Activated CD4-positive, alpha-beta T cell treated with anti-CD3 and anti-CD28 coated beads, Interleukin-2, amount 10 ng/mL, durations not matched to agents 7 days and 5 days (primary cell): ENCODE results near the gene BRCA2. TPM values are rescaled to one million over a fixed set of nuclear protein-coding genes. Genes with fewer than 3 reads are reported as not detected.

Experiments used
- CTCF ChIA-PET: fragments of 350-600 bp; sonication (Branson Sonifier 250); formaldehyde crosslinking; loops from one replicate; lab custom pipeline; 2021; ENCODE audit warnings: antibody characterized with exemption; lab: Charles Lee
- POLR2A ChIA-PET: fragments of 350-600 bp; sonication (Branson Sonifier 250); formaldehyde crosslinking; loops from one replicate; lab custom pipeline; 2021; ENCODE audit warnings: antibody characterized with exemption; lab: Charles Lee
- DNase-seq: peaks from one replicate; pipeline ENCODE4 v3.0.0-alpha.2; 2020
- H3K27ac Mint-ChIP-seq: one replicate; pipeline ENCODE4 v1.8.0; 2021; ENCODE audit warnings: mild to moderate bottlenecking, moderate library complexity, mixed read lengths
- H3K27me3 Mint-ChIP-seq: one replicate; pipeline ENCODE4 v1.8.0; 2021; ENCODE audit warnings: mixed read lengths
- H3K36me3 Mint-ChIP-seq: one replicate; pipeline ENCODE4 v1.8.0; 2021; ENCODE audit warnings: low read depth, mixed read lengths
- H3K4me1 Mint-ChIP-seq: one replicate; pipeline ENCODE4 v1.8.0; 2021; ENCODE audit warnings: mixed read lengths
- H3K4me3 Mint-ChIP-seq: one replicate; pipeline ENCODE4 v1.8.0; 2021; ENCODE audit warnings: mild to moderate bottlenecking, moderate library complexity, mixed read lengths
- H3K9me3 Mint-ChIP-seq: one replicate; pipeline ENCODE4 v1.8.0; 2021; ENCODE audit warnings: mixed read lengths
- total RNA-seq, 2 experiments: library from RNA; stranded (reverse); gene quantifications; one replicate each; pipeline ENCODE4 v1.2.3, GENCODE V29; 2021

BRCA2 gene
- total RNA-seq, 2 experiments from 2014 or later, result 26.3 to 33.5 TPM

GRCh38 chr13:32376642-32377415 lies 61.5 kb downstream of the BRCA2 start:
- ChIA-PET POLR2A (no interaction called here), CTCF (interaction anchor here (0.6 to 1.1 kb wide), 4 partner anchors 9 to 1166 kb away, joined by 3 to 5 read pairs (median 3); no protein-coding TSS in a partner anchor)
- H3K36me3 Mint-ChIP-seq, result peaks cover 38% of the 10 kb centered on the region
- no peak overlapping the region for H3K4me3 Mint-ChIP-seq
- no peak overlapping the region for H3K27ac Mint-ChIP-seq
- no peaks in the 10 kb centered on the region for H3K4me1 Mint-ChIP-seq
- DNase-seq, result no peak
- no peaks in the 10 kb centered on the region for H3K27me3 Mint-ChIP-seq
- peaks cover 4% of the 10 kb centered on the region for H3K9me3 Mint-ChIP-seq

GRCh38 chr13:32378012-32378411 lies 62.7 kb downstream of the BRCA2 start:
- Mint-ChIP-seq H3K4me1 (no peaks in the 10 kb centered on the region), H3K27me3 (no peaks in the 10 kb centered on the region), H3K9me3 (no peaks in the 10 kb centered on the region), H3K36me3 (peaks cover 28% of the 10 kb centered on the region), H3K4me3 (no peak overlapping the region), H3K27ac (no peak overlapping the region)
- ChIA-PET CTCF (interaction anchor here (0.7 kb wide), 1 partner anchor 21 kb away, joined by 5 read pairs; no protein-coding TSS in a partner anchor), POLR2A (no interaction called here)
- no peak for DNase-seq

DNA sequence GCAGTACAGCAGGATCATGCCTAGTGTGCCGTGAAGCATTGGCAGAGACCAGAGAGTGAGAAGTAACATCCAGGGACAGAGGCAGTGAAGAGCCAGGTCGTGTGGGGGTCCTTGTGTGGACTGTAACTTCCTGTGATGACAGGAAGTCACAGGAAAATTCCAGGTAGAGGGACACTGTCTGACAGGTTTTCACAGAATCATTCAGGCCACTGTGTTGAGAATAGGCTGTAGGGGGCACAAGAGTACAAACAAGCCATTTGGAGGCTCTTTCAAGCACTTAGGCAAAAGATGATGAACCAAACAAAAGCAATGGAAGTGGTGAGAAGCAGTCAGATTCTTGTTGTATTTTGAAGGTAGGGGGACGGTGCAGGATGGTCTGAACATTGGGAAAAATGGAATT lies 66.2 kb downstream of the BRCA2 start:
- Mint-ChIP-seq H3K36me3 (peaks cover 9% of the 10 kb centered on the region), H3K4me1 (no peaks in the 10 kb centered on the region), H3K27ac (no peak overlapping the region), H3K9me3 (no peaks in the 10 kb centered on the region), H3K4me3 (no peak overlapping the region), H3K27me3 (no peaks in the 10 kb centered on the region)
- DNase-seq, result peak; percentile 35
- POLR2A ChIA-PET, result no interaction called here
- CTCF ChIA-PET, result interaction anchor here (0.9 to 1.3 kb wide), 2 partner anchors 9 to 200 kb away, joined by 3 to 4 read pairs; no protein-coding TSS in a partner anchor

- CTCF ChIA-PET, result no interaction called here
These were observed 68.7 kb downstream of the BRCA2 start for GRCh38 chr13:32383836-32384618.

GRCh38 chr13:32384702-32385101 lies 69.4 kb downstream of the BRCA2 start:
- Mint-ChIP-seq H3K9me3 (no peaks in the 10 kb centered on the region), H3K4me3 (no peak overlapping the region), H3K4me1 (peaks cover 9% of the 10 kb centered on the region), H3K27ac (no peak overlapping the region), H3K36me3 (peaks cover 26% of the 10 kb centered on the region), H3K27me3 (no peaks in the 10 kb centered on the region)
- ChIA-PET POLR2A (no interaction called here), CTCF (interaction anchor here (0.9 to 1.4 kb wide), 6 partner anchors 8 to 201 kb away, joined by 3 to 5 read pairs (median 3); partner anchors contain the start of gene PDS5B)
- no peak for DNase-seq

More at GRCh38 chr13:32383836-32384618, 68.7 kb downstream of the BRCA2 start:
- Mint-ChIP-seq H3K4me1 (peaks cover 3% of the 10 kb centered on the region), H3K36me3 (peaks cover 20% of the 10 kb centered on the region), H3K27me3 (no peaks in the 10 kb centered on the region), H3K9me3 (no peaks in the 10 kb centered on the region), H3K4me3 (no peak overlapping the region), H3K27ac (no peak overlapping the region)
- POLR2A ChIA-PET, result no interaction called here
- DNase-seq, result no peak

- Mint-ChIP-seq H3K36me3 (peaks cover 24% of the 10 kb centered on the region), H3K27me3 (no peaks in the 10 kb centered on the region), H3K4me3 (no peak overlapping the region), H3K9me3 (no peaks in the 10 kb centered on the region), H3K4me1 (peaks cover 15% of the 10 kb centered on the region), H3K27ac (no peak overlapping the region)
- ChIA-PET POLR2A (interaction anchor here (0.6 kb wide), 1 partner anchor 85 kb away, joined by 3 read pairs; no protein-coding TSS in a partner anchor), CTCF (interaction anchor here (0.9 to 1.4 kb wide), 6 partner anchors 9 to 200 kb away, joined by 3 to 5 read pairs (median 3); partner anchors contain the start of gene PDS5B)
- DNase-seq, result no peak
These were observed 70.1 kb downstream of the BRCA2 start for GRCh38 chr13:32385410-32385809.

- DNase-seq, result no peak
- Mint-ChIP-seq H3K9me3 (no peaks in the 10 kb centered on the region), H3K36me3 (peaks cover 43% of the 10 kb centered on the region), H3K27ac (peak overlapping the region; percentile 38), H3K4me3 (no peak overlapping the region), H3K27me3 (no peaks in the 10 kb centered on the region), H3K4me1 (peaks cover 26% of the 10 kb centered on the region)
- ChIA-PET POLR2A (no interaction called here), CTCF (interaction anchor here (0.7 to 1.0 kb wide), 2 partner anchors 8 to 630 kb away, joined by 3 read pairs; no protein-coding TSS in a partner anchor)
These were observed 74.7 kb downstream of the BRCA2 start for GRCh38 chr13:32390048-32390447.

DNA sequence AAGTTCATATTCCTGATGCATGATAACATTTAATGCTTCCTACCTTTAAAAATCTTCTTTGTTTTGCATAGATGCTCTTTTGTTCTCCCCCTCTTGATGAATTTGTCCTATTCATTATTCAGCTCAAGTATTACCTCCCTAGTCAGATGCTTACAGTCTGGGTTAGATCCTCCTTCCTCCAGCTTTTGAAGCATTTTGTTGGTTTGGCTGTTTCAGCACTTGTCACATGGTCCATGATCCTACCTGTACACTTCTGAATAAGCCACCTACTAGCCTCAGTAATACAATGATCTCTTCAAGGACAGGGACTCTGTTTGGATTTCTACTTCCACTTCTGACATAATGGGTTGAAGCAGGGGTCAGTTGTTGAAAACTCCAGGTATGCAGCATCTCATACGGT lies 75.2 kb downstream of the BRCA2 start:
- ChIA-PET CTCF (interaction anchor here (0.6 to 1.2 kb wide), 4 partner anchors 9 to 630 kb away, joined by 3 read pairs; no protein-coding TSS in a partner anchor), POLR2A (no interaction called here)
- no peak overlapping the region for H3K4me3 Mint-ChIP-seq
- DNase-seq, result no peak
- no peaks in the 10 kb centered on the region for H3K9me3 Mint-ChIP-seq
- H3K27ac Mint-ChIP-seq, result peak overlapping the region; percentile 31
- H3K27me3 Mint-ChIP-seq, result no peaks in the 10 kb centered on the region
- peaks cover 26% of the 10 kb centered on the region for H3K4me1 Mint-ChIP-seq
- H3K36me3 Mint-ChIP-seq, result peaks cover 43% of the 10 kb centered on the region

DNA sequence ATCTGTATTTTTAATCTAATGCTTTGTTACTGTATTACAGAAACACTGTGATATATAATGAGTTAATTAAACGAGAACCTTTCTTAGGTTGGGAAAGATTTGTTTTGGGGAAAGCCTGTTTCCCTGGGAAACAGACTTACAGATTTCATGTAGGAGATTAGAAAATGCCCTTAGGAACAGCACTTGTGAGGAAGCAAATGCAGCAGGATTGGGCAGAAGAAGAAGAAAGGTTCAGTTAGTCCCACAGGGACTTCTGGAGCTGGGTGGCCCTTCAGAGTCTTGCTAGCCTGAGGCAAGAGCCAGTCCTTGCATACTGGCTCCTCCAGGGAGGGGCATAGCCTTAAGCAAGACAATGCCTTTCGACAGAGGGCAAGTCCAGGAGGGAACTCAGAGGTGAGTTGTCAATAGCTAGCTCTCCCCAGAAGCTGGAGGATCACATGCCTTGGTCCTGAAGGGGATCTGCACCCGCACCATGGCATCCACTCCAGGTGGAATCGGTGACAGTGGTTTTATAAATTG lies 75.9 kb downstream of the BRCA2 start:
- Mint-ChIP-seq H3K27me3 (no peaks in the 10 kb centered on the region), H3K27ac (no peak overlapping the region), H3K9me3 (no peaks in the 10 kb centered on the region), H3K4me3 (no peak overlapping the region), H3K36me3 (peaks cover 44% of the 10 kb centered on the region), H3K4me1 (peaks cover 26% of the 10 kb centered on the region)
- no peak for DNase-seq
- ChIA-PET POLR2A (no interaction called here), CTCF (interaction anchor here (0.6 to 1.2 kb wide), 3 partner anchors 9 to 43 kb away, joined by 3 read pairs; no protein-coding TSS in a partner anchor)

- Mint-ChIP-seq H3K9me3 (no peaks in the 10 kb centered on the region), H3K27me3 (no peaks in the 10 kb centered on the region), H3K4me3 (no peak overlapping the region), H3K4me1 (peaks cover 10% of the 10 kb centered on the region), H3K36me3 (peaks cover 50% of the 10 kb centered on the region), H3K27ac (no peak overlapping the region)
- DNase-seq, result no peak
- POLR2A ChIA-PET, result no interaction called here
- CTCF ChIA-PET, result interaction anchor here (0.6 to 1.6 kb wide), 3 partner anchors 63 to 138 kb away, joined by 3 to 4 read pairs (median 3); no protein-coding TSS in a partner anchor
These were observed 87.8 kb downstream of the BRCA2 start for GRCh38 chr13:32403108-32403507.

DNA sequence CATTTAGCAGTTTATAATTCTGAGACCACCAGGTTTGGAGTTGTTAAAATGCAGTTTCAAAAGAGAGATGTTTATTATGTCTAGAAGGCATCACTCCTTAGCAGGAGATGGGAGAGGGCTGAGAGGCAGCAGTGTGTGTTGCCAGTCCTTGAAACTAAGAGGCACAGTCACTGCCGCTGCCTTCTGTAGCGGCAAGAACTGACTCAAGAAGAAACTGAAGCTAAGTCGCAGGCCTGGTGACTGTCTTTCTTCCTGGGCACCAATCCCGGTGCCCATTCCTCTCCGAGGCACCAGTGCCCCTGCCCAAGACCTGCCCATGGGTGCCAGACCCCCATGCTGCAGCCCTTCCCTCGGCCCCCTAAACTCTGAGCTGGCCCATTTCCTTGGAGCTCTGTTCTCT lies 92.5 kb downstream of the BRCA2 start:
- peaks cover 32% of the 10 kb centered on the region for H3K36me3 Mint-ChIP-seq
- H3K9me3 Mint-ChIP-seq, result no peaks in the 10 kb centered on the region
- ChIA-PET CTCF (interaction anchor here (0.6 to 1.6 kb wide), 6 partner anchors 10 to 438 kb away, joined by 3 to 5 read pairs (median 3); partner anchors contain the start of genes BRCA2 and ZAR1L), POLR2A (interaction anchor here (1.7 kb wide), 1 partner anchor 93 kb away, joined by 3 read pairs; the partner anchor contains the start of genes BRCA2 and ZAR1L)
- H3K4me3 Mint-ChIP-seq, result peak overlapping the region; percentile 23
- H3K27ac Mint-ChIP-seq, result peak overlapping the region; percentile 22
- no peaks in the 10 kb centered on the region for H3K27me3 Mint-ChIP-seq
- no peak for DNase-seq
- peaks cover 29% of the 10 kb centered on the region for H3K4me1 Mint-ChIP-seq
